Astrocyte (in vitro differentiated cells and primary cell): ENCODE measurements around the gene SUPT4H1.

ENCODE experiments used
- CTCF ChIP-seq: IDR thresholded peaks from 2 replicates; pipeline ENCODE4 v1.5.1; 2011; ENCODE audit warnings: low read depth, mild to moderate bottlenecking, inconsistent platforms, low read length, moderate library complexity; ENCODE audit not compliant: insufficient read depth
- EZH2 ChIP-seq: IDR thresholded peaks from 2 replicates; pipeline ENCODE4 v1.6.1; 2012; ENCODE audit warnings: mild to moderate bottlenecking, low read length, inconsistent platforms; ENCODE audit not compliant: insufficient read depth

- TF ChIP-seq CTCF (no peak), EZH2 (no peak)
Observed at GRCh38 chr17:58391302-58391984, 39.4 kb upstream of the SUPT4H1 start.
